Endometrial microvascular endothelial cells (primary cell): ENCODE results near the gene LENG1. TPM values are rescaled to one million over a fixed set of nuclear protein-coding genes. Genes with fewer than 3 reads are reported as not detected.

Experiments used
- in situ Hi-C: cut with HindIII; loops from 2 replicates; pipeline ENCODE4 v1.10.0; 2017; ENCODE audit warnings: low sequenced_read_pairs, low pct_unique_long_range_greater_than_20kb; ENCODE audit errors: inconsistent ontology term
- total RNA-seq: library from RNA; depleted of rRNA; stranded (reverse); fragments of >200 nt; gene quantifications from one replicate; pipeline ENCODE4 v1.2.3, GENCODE V29; 2015; ENCODE audit errors: inconsistent ontology term

The LENG1 gene
- total RNA-seq, 1 donor from 2014 or later = 15.8 TPM

- in situ Hi-C loops = no loop called here
Measured at GRCh38 chr19:54127688-54128440, 31.7 kb downstream of the LENG1 start.

- in situ Hi-C loops = no loop called here
Measured at GRCh38 chr19:54125713-54126112, 33.8 kb downstream of the LENG1 start.

DNA sequence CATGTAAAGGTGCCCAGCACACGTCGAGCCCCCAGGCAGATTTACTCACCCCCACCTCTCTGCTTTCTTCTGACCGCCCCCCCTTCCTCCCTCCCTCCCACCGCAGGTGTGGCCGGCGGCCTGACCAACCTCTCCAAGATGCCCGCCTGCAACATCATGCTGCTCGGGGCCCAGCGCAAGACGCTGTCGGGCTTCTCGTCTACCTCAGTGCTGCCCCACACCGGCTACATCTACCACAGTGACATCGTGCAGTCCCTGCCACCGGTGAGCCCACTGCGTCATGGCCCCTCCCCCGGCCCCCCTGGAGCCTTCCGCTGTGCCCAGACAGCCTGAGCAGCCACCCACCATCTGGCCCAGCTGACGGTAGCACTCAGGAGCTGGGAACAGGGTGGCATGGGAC lies 35.1 kb downstream of the LENG1 start:
- in situ Hi-C loops = no loop called here

GRCh38 chr19:54123682-54124081 lies 35.8 kb downstream of the LENG1 start:
- in situ Hi-C loops = no loop called here

- in situ Hi-C loops = no loop called here
Measured at GRCh38 chr19:54121259-54121658, 38.3 kb downstream of the LENG1 start.

- in situ Hi-C loops = no loop called here
Measured at GRCh38 chr19:54115109-54116063, 44.1 kb downstream of the LENG1 start, which contains the start of the genes PRPF31 and TFPT. Gene PRPF31, plus strand, starts transcription at chr19:54115754. Its CDS starts 2,525 bp downstream, at chr19:54118279. Gene TFPT, minus strand, starts transcription at chr19:54115657. Its CDS starts 388 bp downstream, at chr19:54115269.

GRCh38 chr19:54114340-54115108 lies 45.0 kb downstream of the LENG1 start:
- in situ Hi-C loops = no loop called here

DNA sequence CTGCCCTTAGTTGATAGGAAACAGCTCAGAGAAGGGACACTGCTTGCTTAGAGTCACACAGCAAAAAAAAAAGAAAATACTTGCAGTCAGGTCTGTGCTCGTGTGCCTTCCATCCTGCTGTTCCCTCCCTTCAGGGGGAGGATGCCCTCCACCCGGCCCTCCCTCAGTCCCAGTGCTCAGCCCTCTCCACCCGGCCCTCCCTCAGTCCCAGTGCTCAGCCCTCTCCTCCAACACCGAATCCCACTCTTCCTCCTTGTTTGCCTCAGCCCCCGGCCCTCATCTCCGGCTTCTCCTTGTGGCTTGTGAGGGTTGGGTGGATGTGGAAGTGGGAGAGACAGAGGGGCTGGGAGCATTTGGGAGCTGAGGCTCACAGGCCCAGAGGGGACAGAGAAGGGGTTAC lies 49.9 kb downstream of the LENG1 start:
- in situ Hi-C loops = no loop called here

- in situ Hi-C loops = no loop called here
Measured at GRCh38 chr19:54108496-54108895, 51.0 kb downstream of the LENG1 start.

DNA sequence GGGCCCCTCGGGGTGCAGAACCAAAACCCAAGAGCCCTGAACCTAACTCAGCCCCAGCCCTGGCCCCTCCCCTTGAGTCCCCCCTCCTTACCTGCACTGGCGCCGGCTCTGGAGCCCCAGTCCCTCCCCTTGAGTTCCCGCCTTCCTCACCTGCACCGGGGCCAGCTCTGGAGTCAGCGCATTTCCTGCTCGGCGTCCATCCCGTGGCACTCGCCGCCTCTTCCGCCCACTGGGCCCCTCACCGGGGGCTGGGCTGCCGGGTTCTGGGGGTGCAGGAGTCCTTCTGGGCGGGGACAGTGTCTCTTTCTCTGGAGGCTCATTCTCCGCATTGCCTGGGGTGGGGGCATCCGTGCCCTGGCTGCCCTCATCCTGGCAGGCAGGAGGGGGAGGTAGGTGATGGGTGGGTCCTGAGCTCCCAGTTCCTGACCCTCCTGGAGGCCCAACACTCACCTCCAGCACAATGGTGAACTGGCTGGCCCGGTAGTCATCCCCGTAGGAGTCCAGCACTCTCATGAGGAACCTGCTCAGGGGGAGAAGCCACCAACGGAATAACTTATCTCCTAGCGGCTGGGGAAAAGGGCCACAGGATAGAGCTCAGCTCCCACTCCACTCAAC lies 51.5 kb downstream of the LENG1 start:
- in situ Hi-C loops = no loop called here

GRCh38 chr19:54106716-54107115 lies 52.8 kb downstream of the LENG1 start:
- in situ Hi-C loops = no loop called here

DNA sequence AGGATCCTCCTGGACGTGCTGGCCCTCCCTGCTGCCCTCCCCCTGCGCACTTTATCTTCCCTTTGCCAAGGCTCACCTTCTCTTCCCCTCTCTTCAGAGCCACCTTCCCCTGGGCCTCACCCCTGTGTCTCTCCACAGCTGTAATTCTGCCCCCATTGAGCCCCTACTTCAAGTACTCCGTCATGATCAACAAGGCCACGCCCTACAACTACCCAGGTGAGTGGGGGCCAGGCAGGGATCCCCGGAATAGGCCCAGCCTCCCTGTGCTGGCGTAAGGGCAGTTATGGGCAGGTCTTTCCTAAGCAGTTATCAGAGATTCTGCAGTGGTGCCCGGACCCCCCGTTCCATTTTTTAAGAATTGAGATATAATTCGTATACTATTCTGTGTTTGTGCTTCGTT lies 53.7 kb downstream of the LENG1 start:
- in situ Hi-C loops = no loop called here

Other genes with a start within 250 kb of the LENG1 start
- 0.09 TPM for gene CACNG8, start 196.8 kb downstream of the LENG1 start, total RNA-seq
- gene CACNG6, start 168.1 kb downstream of the LENG1 start, total RNA-seq = 3.5 TPM
- not detected for gene VSTM1, start 95.8 kb downstream of the LENG1 start, total RNA-seq
- gene TARM1, start 78.4 kb downstream of the LENG1 start, total RNA-seq = not detected
- not detected for gene OSCAR, start 58.9 kb downstream of the LENG1 start, total RNA-seq
- gene NDUFA3, start 56.9 kb downstream of the LENG1 start, total RNA-seq = 16.4 TPM
- gene TFPT, start 44.1 kb downstream of the LENG1 start, total RNA-seq = 45.4 TPM
- gene PRPF31, start 44.0 kb downstream of the LENG1 start, total RNA-seq = 127 TPM
- gene CNOT3, start 22.0 kb downstream of the LENG1 start, total RNA-seq = 20.3 TPM
- not detected for gene TMC4, start 13.4 kb upstream of the LENG1 start, total RNA-seq
- gene MBOAT7, start 29.9 kb upstream of the LENG1 start, total RNA-seq = 303 TPM
- gene TSEN34, start 31.6 kb upstream of the LENG1 start, total RNA-seq = 77.5 TPM
- gene RPS9, start 41.1 kb upstream of the LENG1 start, total RNA-seq = 2,287 TPM
- not detected for gene LILRB3, start 63.3 kb upstream of the LENG1 start, total RNA-seq
- not detected for gene LILRA6, start 83.1 kb upstream of the LENG1 start, total RNA-seq
- not detected for gene LILRB5, start 97.6 kb upstream of the LENG1 start, total RNA-seq
- not detected for gene LILRB2, start 121.4 kb upstream of the LENG1 start, total RNA-seq
- not detected for gene LILRA5, start 153.4 kb upstream of the LENG1 start, total RNA-seq
- gene LILRA4, start 179.4 kb upstream of the LENG1 start, total RNA-seq = not detected
- not detected for gene LAIR1, start 205.2 kb upstream of the LENG1 start, total RNA-seq